ENCODE measurements around the gene HARBI1.

GRCh38 chr11:46666516-46666915 lies 49.5 kb upstream of the HARBI1 start:
- TF ChIP-seq, protein P1, sequence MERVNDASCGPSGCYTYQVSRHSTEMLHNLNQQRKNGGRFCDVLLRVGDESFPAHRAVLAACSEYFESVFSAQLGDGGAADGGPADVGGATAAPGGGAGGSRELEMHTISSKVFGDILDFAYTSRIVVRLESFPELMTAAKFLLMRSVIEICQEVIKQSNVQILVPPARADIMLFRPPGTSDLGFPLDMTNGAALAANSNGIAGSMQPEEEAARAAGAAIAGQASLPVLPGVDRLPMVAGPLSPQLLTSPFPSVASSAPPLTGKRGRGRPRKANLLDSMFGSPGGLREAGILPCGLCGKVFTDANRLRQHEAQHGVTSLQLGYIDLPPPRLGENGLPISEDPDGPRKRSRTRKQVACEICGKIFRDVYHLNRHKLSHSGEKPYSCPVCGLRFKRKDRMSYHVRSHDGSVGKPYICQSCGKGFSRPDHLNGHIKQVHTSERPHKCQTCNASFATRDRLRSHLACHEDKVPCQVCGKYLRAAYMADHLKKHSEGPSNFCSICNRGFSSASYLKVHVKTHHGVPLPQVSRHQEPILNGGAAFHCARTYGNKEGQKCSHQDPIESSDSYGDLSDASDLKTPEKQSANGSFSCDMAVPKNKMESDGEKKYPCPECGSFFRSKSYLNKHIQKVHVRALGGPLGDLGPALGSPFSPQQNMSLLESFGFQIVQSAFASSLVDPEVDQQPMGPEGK (CRISPR knock-in tag; IDR thresholded peaks at IDR 0.05; ENCODE audit: borderline replicate concordance) = no peak
- TF ChIP-seq GLIS3 (CRISPR knock-in tag; IDR thresholded peaks at IDR 0.05) = no peak
- TF ChIP-seq SNAI2 (CRISPR knock-in tag; IDR thresholded peaks at IDR 0.05) = no peak
- no peak for TF ChIP-seq POU6F1 (CRISPR knock-in tag; IDR thresholded peaks at IDR 0.05; ENCODE audit: borderline replicate concordance, low read depth)
- no peak for TF ChIP-seq BACH2 (CRISPR knock-in tag; IDR thresholded peaks at IDR 0.05; ENCODE audit: borderline replicate concordance)
- no peak for TF ChIP-seq ZFP30 (CRISPR knock-in tag; IDR thresholded peaks at IDR 0.05)

Measured in SK-N-SH treated with all-trans-retinoic acid at 6 μM for 48 hours (cell line).